Measurements from ENCODE around the gene COPA.
"Not testable (repeated sequence)": the region's sequence is repeated elsewhere in the genome, so short reads cannot be mapped to it uniquely, and the experiment has no call there.

The COPA gene

GRCh38 chr1:160342953-160343869 is at the start of gene COPA, which contains the start of gene NCSTN:
Gene COPA (minus strand): TSS chr1:160343250. CDS start chr1:160343170, 80 bp downstream.
Gene NCSTN (plus strand): TSS chr1:160343383. CDS start chr1:160343397, 14 bp downstream.
- peak; percentile 89 for DNase-seq

GRCh38 chr1:160388406-160388805 is 45.4 kb upstream of the COPA start:
- DNase-seq: not testable (repeated sequence)

GRCh38 chr1:160384812-160385211 is 41.8 kb upstream of the COPA start:
- not testable (repeated sequence) for DNase-seq

GRCh38 chr1:160377585-160378206 is 34.6 kb upstream of the COPA start:
- no peak for DNase-seq

GRCh38 chr1:160376525-160377131 is 33.6 kb upstream of the COPA start:
- DNase-seq: peak; percentile 67

GRCh38 chr1:160375788-160376524 is 32.9 kb upstream of the COPA start:
- no peak for DNase-seq

- DNase-seq: no peak
Measured at GRCh38 chr1:160374306-160375110, 31.5 kb upstream of the COPA start.

- DNase-seq: no peak
Measured at GRCh38 chr1:160373696-160374095, 30.6 kb upstream of the COPA start.

GRCh38 chr1:160371756-160372155 is 28.7 kb upstream of the COPA start:
- DNase-seq: no peak

- no peak for DNase-seq
Measured at GRCh38 chr1:160371346-160371631, 28.2 kb upstream of the COPA start.

GRCh38 chr1:160370561-160371345 is 27.7 kb upstream of the COPA start:
- DNase-seq: no peak

GRCh38 chr1:160369087-160369486 is 26.0 kb upstream of the COPA start:
- DNase-seq: no peak

- no peak for DNase-seq
Measured at GRCh38 chr1:160367934-160368923, 25.2 kb upstream of the COPA start.

GRCh38 chr1:160367516-160367900 is 24.5 kb upstream of the COPA start:
- no peak for DNase-seq

GRCh38 chr1:160366731-160367515 is 23.9 kb upstream of the COPA start, which contains the start of gene NHLH1:
Gene NHLH1 (plus strand): TSS chr1:160367071. CDS start chr1:160370732, 3,661 bp downstream.
- no peak for DNase-seq

GRCh38 chr1:160365325-160365724 is 22.3 kb upstream of the COPA start:
- peak; percentile 20 for DNase-seq

- no peak for DNase-seq
Measured at GRCh38 chr1:160363951-160364735, 21.1 kb upstream of the COPA start.

GRCh38 chr1:160363010-160363409 is 20.0 kb upstream of the COPA start:
- no peak for DNase-seq

Measured in NCI-H1105 treated with DMSO at 0.1 percent for 48 hours (cell line).